Measurements from ENCODE around the gene NBEA. TPM values are rescaled to one million over a fixed set of nuclear protein-coding genes. Genes with fewer than 3 reads are reported as not detected.

The NBEA gene
- total RNA-seq, 1 experiment from 2014 or later: 3.3 TPM

- in situ Hi-C loops (cut with HindIII; ENCODE audit: low pct_unique_long_range_greater_than_20kb, low sequenced_read_pairs) (no loop called here), intact Hi-C loops (cut with micrococcal nuclease; ENCODE audit: unreplicated experiment) (no loop called here)
- ChIA-PET CTCF (no interaction called here), POLR2A (no interaction called here)
- Histone ChIP-seq H3K36me3 (ENCODE audit: control insufficient read depth, insufficient read depth, low read length) (no peaks in the 10 kb centered on the region), H3K4me3 (ENCODE audit: low read depth in 2 of 2, low read length in 2 of 2) (no peak overlapping the region), H3K4me1 (ENCODE audit: control insufficient read depth, insufficient read depth, low read length) (no peaks in the 10 kb centered on the region), H3K9me3 (ENCODE audit: control insufficient read depth, insufficient read depth, low read depth, low read length) (no peaks in the 10 kb centered on the region), H3K27ac (ENCODE audit: low read length) (no peak overlapping the region), H3K27me3 (ENCODE audit: control insufficient read depth, insufficient read depth, low read length) (no peaks in the 10 kb centered on the region)
- no TSS peak for BruUV-seq (replicated peaks)
- ATAC-seq (no peak), DNase-seq (ENCODE audit: low read depth, low spot score) (no peak)
- TF ChIP-seq SIN3A (IDR thresholded peaks at IDR 0.05; ENCODE audit: borderline replicate concordance, insufficient read depth, low read depth, low read length) (no peak), CTCF (IDR thresholded peaks at IDR 0.05) (no peak), TCF7L2 (IDR thresholded peaks at IDR 0.05; ENCODE audit: low read depth, low read length) (no peak), REST (IDR thresholded peaks at IDR 0.05; ENCODE audit: insufficient read depth in 1 of 2, low read depth in 2 of 2, low read length in 1 of 2) (no peak), POLR2AphosphoS5 (IDR thresholded peaks at IDR 0.05; ENCODE audit: low read depth, low read length) (no peak)
These were observed 687.0 kb downstream of the NBEA start for GRCh38 chr13:35629026-35629425.

- H3K36me3 ChIP-seq (ENCODE audit: control insufficient read depth, insufficient read depth, low read length): no peaks in the 10 kb centered on the region
- H3K27ac ChIP-seq (ENCODE audit: low read length): no peak overlapping the region
- TF ChIP-seq CTCF (IDR thresholded peaks at IDR 0.05) (peak; percentile 72), REST (IDR thresholded peaks at IDR 0.05; ENCODE audit: insufficient read depth in 1 of 2, low read depth in 2 of 2, low read length in 1 of 2) (no peak)
- in situ Hi-C loops (cut with HindIII; ENCODE audit: low pct_unique_long_range_greater_than_20kb, low sequenced_read_pairs) (no loop called here), intact Hi-C loops (cut with micrococcal nuclease; ENCODE audit: unreplicated experiment) (loop anchor here (10.0 kb wide), 1 partner anchor 94 kb away; no protein-coding TSS in a partner anchor)
- no peaks in the 10 kb centered on the region for H3K9me3 ChIP-seq (ENCODE audit: control insufficient read depth, insufficient read depth, low read depth, low read length)
- CTCF ChIA-PET: no interaction called here
- no peak for DNase-seq (ENCODE audit: low read depth, low spot score)
- BruUV-seq (replicated peaks): no TSS peak
- POLR2A ChIA-PET: no interaction called here
- no peaks in the 10 kb centered on the region for H3K27me3 ChIP-seq (ENCODE audit: control insufficient read depth, insufficient read depth, low read length)
- no peaks in the 10 kb centered on the region for H3K4me1 ChIP-seq (ENCODE audit: control insufficient read depth, insufficient read depth, low read length)
- ATAC-seq: peak; percentile 80
- no peak overlapping the region for H3K4me3 ChIP-seq (ENCODE audit: low read depth in 2 of 2, low read length in 2 of 2)
These were observed 688.6 kb downstream of the NBEA start for GRCh38 chr13:35630551-35631275.
